HTERT RPE-1 (cell line): ENCODE measurements around the gene EXOC1.

Source experiments
- in situ Hi-C: fragments of 300-500 bp; cut with MboI; formaldehyde crosslinking; loops from 4 replicates; pipeline ENCODE4 v1.14.3; 2020; ENCODE audit warnings: low sequenced_read_pairs

EXOC1 gene

DNA sequence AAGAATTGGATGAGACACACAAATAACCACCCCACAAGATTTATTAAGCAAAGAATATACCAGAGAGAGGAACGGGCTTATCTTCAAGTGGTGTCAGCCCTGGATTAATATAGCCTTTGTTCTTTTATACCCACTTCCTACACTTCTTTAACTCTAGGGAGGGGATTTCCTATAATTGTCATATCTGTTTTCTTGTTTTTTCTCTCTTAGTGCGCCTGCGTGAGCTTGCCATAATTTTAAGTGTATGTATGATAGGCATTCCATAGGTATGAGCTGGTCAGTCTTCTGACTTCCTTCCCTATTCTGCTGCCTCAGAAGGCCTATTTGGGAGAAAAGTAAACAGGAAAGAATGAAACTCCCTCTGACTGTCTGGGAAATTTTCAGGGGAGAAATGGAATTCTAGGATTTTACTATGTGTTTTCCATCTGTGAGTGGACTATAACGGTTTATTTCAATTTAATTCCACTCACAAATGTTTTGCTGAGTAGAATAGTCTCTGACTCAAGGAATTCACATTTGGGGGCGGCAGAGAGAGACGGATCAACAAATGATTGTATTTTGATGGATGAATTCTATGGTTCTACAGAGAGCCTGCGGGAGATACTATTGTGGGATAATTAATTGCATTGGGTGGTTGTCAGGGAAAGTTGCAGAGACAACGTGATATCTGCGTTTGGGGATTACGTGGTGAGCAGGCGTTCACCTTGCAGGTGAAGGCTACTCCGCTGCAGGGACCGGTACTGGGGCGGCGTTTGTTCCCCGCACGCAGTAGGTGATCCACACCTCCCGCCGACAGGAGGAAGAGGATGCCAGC is 94.7 kb downstream of the EXOC1 start:
- in situ Hi-C loops: no loop called here

DNA sequence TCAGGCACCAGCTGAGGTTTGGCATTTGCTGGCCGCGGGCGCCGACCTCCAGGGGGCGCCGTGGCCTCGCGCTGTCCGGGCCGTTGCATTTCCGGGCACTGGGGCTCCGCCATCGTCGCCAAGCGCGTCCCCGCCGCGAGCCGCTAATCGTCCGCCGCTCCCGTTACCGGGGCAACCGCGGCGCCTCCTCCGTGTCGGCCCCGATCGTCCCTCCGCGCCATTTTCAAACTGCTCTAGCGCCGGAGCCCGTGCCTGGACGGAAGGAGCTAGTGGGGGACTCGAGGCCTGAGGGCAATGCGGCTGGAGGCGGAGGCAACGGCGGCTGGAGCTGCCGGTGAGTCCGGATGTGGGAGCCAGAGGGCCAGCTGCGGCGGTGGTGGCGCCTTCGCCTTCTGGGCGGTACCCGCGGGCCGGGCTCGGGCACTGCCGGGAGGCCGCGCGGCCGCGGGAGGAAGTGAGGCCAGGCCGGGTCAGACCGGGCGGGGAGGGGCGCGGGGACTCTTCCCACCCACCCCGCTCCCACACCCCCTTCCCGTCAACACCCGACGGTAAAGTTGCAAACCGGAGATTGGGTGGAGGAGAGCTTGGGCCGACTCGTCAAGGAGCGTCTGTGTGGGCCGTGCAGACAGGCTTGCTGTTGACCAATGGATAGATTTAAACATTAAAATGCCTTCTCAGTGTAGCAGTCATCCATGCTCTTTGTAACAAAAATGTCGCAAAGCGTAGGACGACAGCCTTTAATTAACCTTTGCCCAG is 95.5 kb downstream of the EXOC1 start, which contains the start of gene CEP135:
TSS of gene CEP135 (plus strand) at position 220 of the 756 bp plus-strand sequence. CDS start 3,186 bp downstream, outside the sequence.
- in situ Hi-C loops: no loop called here

DNA sequence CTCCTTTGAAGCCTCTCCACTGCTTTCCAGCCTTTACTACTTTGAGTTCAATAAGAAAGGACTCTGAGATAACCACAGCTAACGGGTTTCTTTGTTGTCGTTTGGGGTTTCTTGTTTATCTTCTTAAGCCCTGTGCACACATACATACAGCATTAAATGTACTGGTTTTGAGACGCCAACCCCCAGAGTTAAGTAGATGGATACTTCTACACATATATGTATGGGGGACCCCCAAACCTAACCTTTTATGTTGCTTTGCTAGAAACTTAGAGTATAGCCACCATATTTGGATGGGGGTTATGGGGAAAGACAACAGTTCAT is 96.0 kb downstream of the EXOC1 start:
- in situ Hi-C loops: no loop called here

DNA sequence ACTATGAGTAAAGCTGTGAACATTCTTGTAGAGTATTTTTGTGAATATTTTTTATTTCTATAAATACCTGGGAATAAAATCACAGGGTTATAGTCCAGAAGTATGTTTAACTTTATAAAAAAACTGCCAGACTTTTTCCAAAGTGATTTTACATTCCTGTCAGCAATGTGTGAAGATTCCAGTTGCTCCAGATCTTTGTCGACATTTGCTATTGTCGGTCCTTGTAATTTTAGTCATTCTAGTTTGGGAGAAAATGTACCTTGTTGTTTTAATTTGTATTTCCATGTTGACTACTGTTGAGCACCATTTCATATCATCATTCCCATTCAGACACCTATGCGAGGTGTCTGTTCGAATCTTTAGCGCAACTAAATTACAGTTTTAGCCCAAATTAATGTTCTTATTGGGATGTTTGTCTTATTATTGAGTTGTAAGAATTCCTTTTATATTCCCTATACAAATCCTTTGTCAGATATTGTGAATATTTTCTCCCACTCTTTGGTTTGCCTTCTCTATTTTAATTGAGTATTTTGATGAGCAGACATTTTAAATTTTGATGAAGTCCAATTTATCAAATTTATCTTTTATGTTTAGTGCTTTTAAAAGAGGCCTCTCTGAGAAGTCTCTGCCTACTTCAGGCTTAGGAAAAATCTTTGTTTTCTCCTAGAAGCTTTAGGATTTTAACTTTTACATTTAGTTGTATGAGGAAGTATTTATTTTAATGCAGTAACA is 97.9 kb downstream of the EXOC1 start:
- in situ Hi-C loops: no loop called here
